ENCODE data around the gene SNX8. TPM values are rescaled to one million over a fixed set of nuclear protein-coding genes. Genes with fewer than 3 reads are reported as not detected.
"Not testable (repeated sequence)": the region's sequence is repeated elsewhere in the genome, so short reads cannot be mapped to it uniquely, and the experiment has no call there.

Gene SNX8
- polyA plus RNA-seq, 1 donor from 2014 or later: 5.7 TPM

GRCh38 chr7:2307690-2308107 is 6.5 kb downstream of the SNX8 start:
- Histone ChIP-seq H3K36me3 (ENCODE audit: insufficient read depth, low read length) (no peaks in the 10 kb centered on the region), H3F3A (ENCODE audit: insufficient read depth, low read length, poor library complexity, severe bottlenecking) (no peaks in the 10 kb centered on the region), H4K20me1 (ENCODE audit: insufficient read depth) (no peaks in the 10 kb centered on the region), H3K4me3 (ENCODE audit: low read length) (no peak overlapping the region), H3K9me3 (ENCODE audit: low read length) (no peaks in the 10 kb centered on the region), H3K4me2 (ENCODE audit: low read length) (no peak overlapping the region), H3K27me3 (ENCODE audit: insufficient read depth, low read depth, low read length) (no peaks in the 10 kb centered on the region), H3K9ac (ENCODE audit: low read length) (no peak overlapping the region), H3K27ac (ENCODE audit: low read length) (no peak overlapping the region), H3K79me2 (replicated peaks; ENCODE audit: insufficient read depth, low read length) (no peaks in the 10 kb centered on the region), H2AFZ (ENCODE audit: low read depth, low read length) (no peak overlapping the region), H3K9me2 (ENCODE audit: insufficient read depth, low read length) (no peaks in the 10 kb centered on the region)
- TF ChIP-seq RAD21 (conservative IDR thresholded peaks at IDR 0.05) (no peak), POLR2AphosphoS5 (IDR thresholded peaks at IDR 0.05) (no peak), REST (IDR thresholded peaks at IDR 0.05; ENCODE audit: borderline replicate concordance) (no peak), SMC3 (conservative IDR thresholded peaks at IDR 0.05; ENCODE audit: poor library complexity) (no peak), CTCF (IDR thresholded peaks at IDR 0.05; ENCODE audit: poor library complexity, severe bottlenecking) (no peak)

- no peak overlapping the region for H3K4me2 ChIP-seq (ENCODE audit: low read length)
- TF ChIP-seq EP300 (conservative IDR thresholded peaks at IDR 0.05; ENCODE audit: poor library complexity, severe bottlenecking): no peak
- H3F3A ChIP-seq (ENCODE audit: insufficient read depth, low read length, poor library complexity, severe bottlenecking): no peaks in the 10 kb centered on the region
- no peaks in the 10 kb centered on the region for H3K9me2 ChIP-seq (ENCODE audit: insufficient read depth, low read length)
- no peak overlapping the region for H2AFZ ChIP-seq (ENCODE audit: low read depth, low read length)
- no peak overlapping the region for H3K4me3 ChIP-seq (ENCODE audit: low read length)
- H3K27me3 ChIP-seq (ENCODE audit: insufficient read depth, low read depth, low read length): no peaks in the 10 kb centered on the region
- H3K9ac ChIP-seq (ENCODE audit: low read length): no peak overlapping the region
- H3K36me3 ChIP-seq (ENCODE audit: insufficient read depth, low read length): no peaks in the 10 kb centered on the region
- no peak overlapping the region for H3K27ac ChIP-seq (ENCODE audit: low read length)
- H3K79me2 ChIP-seq (replicated peaks; ENCODE audit: insufficient read depth, low read length): no peaks in the 10 kb centered on the region
- H3K9me3 ChIP-seq (ENCODE audit: low read length): no peaks in the 10 kb centered on the region
- no peaks in the 10 kb centered on the region for H4K20me1 ChIP-seq (ENCODE audit: insufficient read depth)
These were observed 7.6 kb downstream of the SNX8 start for GRCh38 chr7:2306688-2307087.

- H2AFZ ChIP-seq (ENCODE audit: low read depth, low read length); H3F3A ChIP-seq (ENCODE audit: insufficient read depth, low read length, poor library complexity, severe bottlenecking); H3K4me3 ChIP-seq (ENCODE audit: low read length); H3K79me2 ChIP-seq (replicated peaks; ENCODE audit: insufficient read depth, low read length); H4K20me1 ChIP-seq (ENCODE audit: insufficient read depth); H3K36me3 ChIP-seq (ENCODE audit: insufficient read depth, low read length); H3K9me3 ChIP-seq (ENCODE audit: low read length); H3K27ac ChIP-seq (ENCODE audit: low read length); H3K9ac ChIP-seq (ENCODE audit: low read length); H3K4me2 ChIP-seq (ENCODE audit: low read length); H3K9me2 ChIP-seq (ENCODE audit: insufficient read depth, low read length); H3K27me3 ChIP-seq (ENCODE audit: insufficient read depth, low read depth, low read length): not testable (repeated sequence)
These were observed 9.0 kb downstream of the SNX8 start for GRCh38 chr7:2305258-2305657.

GRCh38 chr7:2303520-2303919 is 10.7 kb downstream of the SNX8 start:
- H3K9me2 ChIP-seq (ENCODE audit: insufficient read depth, low read length); H3K27me3 ChIP-seq (ENCODE audit: insufficient read depth, low read depth, low read length); H3K4me3 ChIP-seq (ENCODE audit: low read length); H3K4me2 ChIP-seq (ENCODE audit: low read length); H3K9me3 ChIP-seq (ENCODE audit: low read length); H4K20me1 ChIP-seq (ENCODE audit: insufficient read depth); H3K9ac ChIP-seq (ENCODE audit: low read length); H3K27ac ChIP-seq (ENCODE audit: low read length); H3K79me2 ChIP-seq (replicated peaks; ENCODE audit: insufficient read depth, low read length); H2AFZ ChIP-seq (ENCODE audit: low read depth, low read length); H3K36me3 ChIP-seq (ENCODE audit: insufficient read depth, low read length); H3F3A ChIP-seq (ENCODE audit: insufficient read depth, low read length, poor library complexity, severe bottlenecking): not testable (repeated sequence)

GRCh38 chr7:2302743-2303397 is 11.4 kb downstream of the SNX8 start:
- H3K4me3 ChIP-seq (ENCODE audit: low read length); H3K4me2 ChIP-seq (ENCODE audit: low read length); H3K79me2 ChIP-seq (replicated peaks; ENCODE audit: insufficient read depth, low read length); H4K20me1 ChIP-seq (ENCODE audit: insufficient read depth); H3K27me3 ChIP-seq (ENCODE audit: insufficient read depth, low read depth, low read length); H3F3A ChIP-seq (ENCODE audit: insufficient read depth, low read length, poor library complexity, severe bottlenecking); H3K27ac ChIP-seq (ENCODE audit: low read length); H3K9ac ChIP-seq (ENCODE audit: low read length); H2AFZ ChIP-seq (ENCODE audit: low read depth, low read length); H3K36me3 ChIP-seq (ENCODE audit: insufficient read depth, low read length); H3K9me2 ChIP-seq (ENCODE audit: insufficient read depth, low read length); H3K9me3 ChIP-seq (ENCODE audit: low read length): not testable (repeated sequence)

Data from neural cell (in vitro differentiated cells).